Measurements from ENCODE around the gene FBXO30.

FBXO30 gene

GRCh38 chr6:145756170-145756662 is 58.4 kb downstream of the FBXO30 start:
- no peak for DNase-seq (ENCODE audit: low read depth in 4 of 4, low spot score in 1 of 4)

- DNase-seq (ENCODE audit: low read depth in 4 of 4, low spot score in 1 of 4) = no peak
Observed at GRCh38 chr6:145755682-145756081, 58.9 kb downstream of the FBXO30 start.

- DNase-seq (ENCODE audit: low read depth in 4 of 4, low spot score in 1 of 4) = no peak
Observed at GRCh38 chr6:145752638-145753037, 62.0 kb downstream of the FBXO30 start.

GRCh38 chr6:145749632-145750031 is 65.0 kb downstream of the FBXO30 start:
- DNase-seq (ENCODE audit: low read depth in 4 of 4, low spot score in 1 of 4) = no peak

- no peak for DNase-seq (ENCODE audit: low read depth in 4 of 4, low spot score in 1 of 4)
Observed at GRCh38 chr6:145745861-145746260, 68.7 kb downstream of the FBXO30 start.

GRCh38 chr6:145744619-145745018 is 70.0 kb downstream of the FBXO30 start:
- no peak for DNase-seq (ENCODE audit: low read depth in 4 of 4, low spot score in 1 of 4)
